ENCODE data around the gene LRCH1.

DNA sequence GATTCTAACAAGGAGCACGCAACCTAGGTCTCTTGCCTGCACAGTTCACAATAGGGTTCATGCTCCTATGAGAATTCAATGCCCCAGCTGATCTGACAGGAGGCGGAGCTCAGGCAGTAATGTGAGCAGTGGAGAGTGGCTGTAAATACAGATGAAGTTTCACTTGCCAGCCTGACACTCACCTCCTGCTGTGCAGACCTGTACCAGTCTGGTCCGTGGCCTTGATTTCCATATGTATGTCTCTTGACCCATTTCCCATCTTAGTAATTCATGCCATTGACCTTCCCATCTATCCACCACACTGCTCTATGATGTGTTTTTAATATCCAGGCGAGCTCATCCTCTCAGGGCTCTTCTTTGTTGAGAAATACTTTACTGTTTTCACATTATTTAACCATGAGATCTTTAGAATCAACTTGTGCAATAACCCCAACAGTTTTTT is 95.2 kb downstream of the LRCH1 start:
- TF ChIP-seq, protein P1, sequence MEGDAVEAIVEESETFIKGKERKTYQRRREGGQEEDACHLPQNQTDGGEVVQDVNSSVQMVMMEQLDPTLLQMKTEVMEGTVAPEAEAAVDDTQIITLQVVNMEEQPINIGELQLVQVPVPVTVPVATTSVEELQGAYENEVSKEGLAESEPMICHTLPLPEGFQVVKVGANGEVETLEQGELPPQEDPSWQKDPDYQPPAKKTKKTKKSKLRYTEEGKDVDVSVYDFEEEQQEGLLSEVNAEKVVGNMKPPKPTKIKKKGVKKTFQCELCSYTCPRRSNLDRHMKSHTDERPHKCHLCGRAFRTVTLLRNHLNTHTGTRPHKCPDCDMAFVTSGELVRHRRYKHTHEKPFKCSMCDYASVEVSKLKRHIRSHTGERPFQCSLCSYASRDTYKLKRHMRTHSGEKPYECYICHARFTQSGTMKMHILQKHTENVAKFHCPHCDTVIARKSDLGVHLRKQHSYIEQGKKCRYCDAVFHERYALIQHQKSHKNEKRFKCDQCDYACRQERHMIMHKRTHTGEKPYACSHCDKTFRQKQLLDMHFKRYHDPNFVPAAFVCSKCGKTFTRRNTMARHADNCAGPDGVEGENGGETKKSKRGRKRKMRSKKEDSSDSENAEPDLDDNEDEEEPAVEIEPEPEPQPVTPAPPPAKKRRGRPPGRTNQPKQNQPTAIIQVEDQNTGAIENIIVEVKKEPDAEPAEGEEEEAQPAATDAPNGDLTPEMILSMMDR (optimal IDR thresholded peaks at IDR 0.05 in 1 of 3, IDR thresholded peaks at IDR 0.05 in 1 of 3, conservative IDR thresholded peaks at IDR 0.05 in 1 of 3; ENCODE audit: extremely low read depth in 1 of 3, insufficient read depth in 2 of 3, low read length in 3 of 3) = no peak
- TF ChIP-seq EZH2 (IDR thresholded peaks at IDR 0.05; ENCODE audit: low read length) = no peak
